ENCODE results near the gene CCR2. TPM values are rescaled to one million over a fixed set of nuclear protein-coding genes. Genes with fewer than 3 reads are reported as not detected.
A peak's percentile ranks its signal among the peaks of the same experiment; 100 is the strongest.

The CCR2 gene
- polyA plus RNA-seq, 4 donors, result 0.87 to 1.4 (median 1.3) TPM; not detected in 1

GRCh38 chr3:46349484-46350261 is 4.2 kb upstream of the CCR2 start:
- DNase-seq (peak in 1 of 2 donors; percentile 46), FAIRE-seq (no peak)
- peaks cover 0 to 4% of the 10 kb centered on the region in 2 donors for H3K9me3 ChIP-seq (ENCODE audit: control insufficient read depth in 2 of 2, insufficient read depth in 1 of 2, low read depth in 1 of 2, low read length in 1 of 2)
- H3K36me3 ChIP-seq (ENCODE audit: control insufficient read depth in 3 of 3, insufficient read depth in 2 of 3, low read depth in 1 of 3, low read length in 3 of 3), result no peaks in the 10 kb centered on the region
- no peaks in the 10 kb centered on the region for H3K4me1 ChIP-seq (ENCODE audit: control insufficient read depth in 3 of 3, insufficient read depth in 2 of 3, low read depth in 1 of 3, low read length in 2 of 3)
- peak overlapping the region in 2 of 3 donors; percentile 48 to 74 for H3K27ac ChIP-seq (ENCODE audit: low read depth in 1 of 3, low read length in 2 of 3)
- H3K27me3 ChIP-seq (ENCODE audit: control insufficient read depth in 3 of 3, insufficient read depth in 3 of 3, low read length in 3 of 3), result peaks cover 0 to 9% (median 3%) of the 10 kb centered on the region in 3 donors
- H3K4me3 ChIP-seq (ENCODE audit: low read depth in 1 of 3, low read length in 3 of 3), result no peak overlapping the region
- WGBS, 3 donors, result 52 to 79% (median 59%) methylated on average over 2 of the region's 2 CpGs

DNA sequence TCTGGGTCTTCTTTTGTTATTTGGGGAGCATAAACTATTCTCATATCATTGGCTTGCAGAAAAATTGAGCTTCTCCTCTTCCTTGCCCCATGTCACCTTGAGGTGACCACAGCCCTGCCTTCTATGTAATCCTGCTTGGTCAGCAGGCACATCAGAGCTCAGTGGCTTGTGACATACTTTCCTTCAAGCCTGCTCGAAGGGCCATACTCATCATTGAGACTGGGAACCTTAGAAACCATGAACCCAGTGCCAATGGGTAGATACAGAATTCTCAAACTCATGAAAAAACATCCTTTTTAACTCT is 3.7 kb upstream of the CCR2 start:
- H3K4me3 ChIP-seq (ENCODE audit: low read depth in 1 of 3, low read length in 3 of 3), result no peak overlapping the region
- H3K9me3 ChIP-seq (ENCODE audit: control insufficient read depth in 2 of 2, insufficient read depth in 1 of 2, low read depth in 1 of 2, low read length in 1 of 2), result peaks cover 0 to 4% of the 10 kb centered on the region in 2 donors
- no peaks in the 10 kb centered on the region for H3K4me1 ChIP-seq (ENCODE audit: control insufficient read depth in 3 of 3, insufficient read depth in 2 of 3, low read depth in 1 of 3, low read length in 2 of 3)
- H3K36me3 ChIP-seq (ENCODE audit: control insufficient read depth in 3 of 3, insufficient read depth in 2 of 3, low read depth in 1 of 3, low read length in 3 of 3), result no peaks in the 10 kb centered on the region
- DNase-seq (no peak), FAIRE-seq (no peak)
- peaks cover 0 to 10% (median 3%) of the 10 kb centered on the region in 3 donors for H3K27me3 ChIP-seq (ENCODE audit: control insufficient read depth in 3 of 3, insufficient read depth in 3 of 3, low read length in 3 of 3)
- peak overlapping the region in 2 of 3 donors; percentile 48 to 74 for H3K27ac ChIP-seq (ENCODE audit: low read depth in 1 of 3, low read length in 2 of 3)
- WGBS, 3 donors, result 52 to 86% (median 54%) methylated on average over 1 of the region's 1 CpG

DNA sequence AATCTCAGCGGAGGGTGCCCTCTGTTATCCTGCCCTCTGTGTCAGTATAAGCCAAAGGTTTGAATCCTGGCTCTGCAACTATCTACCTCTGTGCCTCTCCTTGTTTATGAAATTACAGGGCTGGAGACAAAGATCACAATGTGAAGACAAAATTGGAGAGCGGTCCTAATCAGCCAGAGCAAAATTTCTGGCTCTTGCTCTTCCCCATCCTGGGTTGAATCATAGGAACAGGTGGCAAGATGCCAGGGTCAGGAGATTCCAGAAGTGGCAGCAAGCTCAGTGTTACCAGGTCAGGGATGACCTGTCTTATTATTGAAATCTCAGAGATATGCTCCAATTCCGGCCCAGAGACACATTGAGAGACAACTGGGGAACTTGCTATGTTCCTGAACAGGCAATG is 2.3 kb upstream of the CCR2 start:
- no peaks in the 10 kb centered on the region for H3K4me1 ChIP-seq (ENCODE audit: control insufficient read depth in 3 of 3, insufficient read depth in 2 of 3, low read depth in 1 of 3, low read length in 2 of 3)
- FAIRE-seq (no peak), DNase-seq (no peak)
- peaks cover 0 to 14% (median 3%) of the 10 kb centered on the region in 3 donors for H3K27me3 ChIP-seq (ENCODE audit: control insufficient read depth in 3 of 3, insufficient read depth in 3 of 3, low read length in 3 of 3)
- peaks cover 0 to 4% of the 10 kb centered on the region in 2 donors for H3K9me3 ChIP-seq (ENCODE audit: control insufficient read depth in 2 of 2, insufficient read depth in 1 of 2, low read depth in 1 of 2, low read length in 1 of 2)
- H3K36me3 ChIP-seq (ENCODE audit: control insufficient read depth in 3 of 3, insufficient read depth in 2 of 3, low read depth in 1 of 3, low read length in 3 of 3), result no peaks in the 10 kb centered on the region
- WGBS, 3 donors, result 83 to 90% (median 88%) methylated on average over 3 of the region's 3 CpGs
- H3K27ac ChIP-seq (ENCODE audit: low read depth in 1 of 3, low read length in 2 of 3), result no peak overlapping the region
- H3K4me3 ChIP-seq (ENCODE audit: low read depth in 1 of 3, low read length in 3 of 3), result no peak overlapping the region

DNA sequence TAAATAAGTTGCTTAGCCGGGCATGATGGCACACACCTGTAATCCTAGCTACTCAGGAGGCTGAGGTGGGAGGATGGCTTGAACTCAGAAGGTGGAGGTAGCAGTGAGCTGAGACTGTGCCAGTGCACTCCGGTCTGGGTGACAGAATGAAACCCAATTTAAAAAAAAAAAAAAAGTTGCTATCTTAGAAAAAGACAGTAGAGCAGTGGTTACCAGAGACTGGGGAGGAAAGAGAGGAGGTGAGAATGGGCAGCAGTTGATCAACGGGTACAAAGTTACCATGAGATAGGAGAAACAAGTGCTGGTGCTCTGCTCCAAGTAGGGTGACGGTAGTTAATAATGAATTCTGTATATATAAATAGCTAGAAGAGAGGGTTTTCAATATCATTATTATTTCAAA is 821 bp upstream of the CCR2 start:
- FAIRE-seq, result no peak
- WGBS, 3 donors, result 66 to 83% (median 71%) methylated on average over 4 of the region's 4 CpGs
- Histone ChIP-seq H3K27me3 (ENCODE audit: control insufficient read depth in 3 of 3, insufficient read depth in 3 of 3, low read length in 3 of 3) (peaks cover 0 to 16% (median 3%) of the 10 kb centered on the region in 3 donors), H3K27ac (ENCODE audit: low read depth in 1 of 3, low read length in 2 of 3) (no peak overlapping the region), H3K4me3 (ENCODE audit: low read depth in 1 of 3, low read length in 3 of 3) (no peak overlapping the region), H3K4me1 (ENCODE audit: control insufficient read depth in 3 of 3, insufficient read depth in 2 of 3, low read depth in 1 of 3, low read length in 2 of 3) (no peaks in the 10 kb centered on the region), H3K9me3 (ENCODE audit: control insufficient read depth in 2 of 2, insufficient read depth in 1 of 2, low read depth in 1 of 2, low read length in 1 of 2) (no peaks in the 10 kb centered on the region), H3K36me3 (ENCODE audit: control insufficient read depth in 3 of 3, insufficient read depth in 2 of 3, low read depth in 1 of 3, low read length in 3 of 3) (no peaks in the 10 kb centered on the region)
- no peak for DNase-seq

GRCh38 chr3:46354478-46354877 is 567 bp downstream of the CCR2 start:
- Histone ChIP-seq H3K36me3 (ENCODE audit: control insufficient read depth in 3 of 3, insufficient read depth in 2 of 3, low read depth in 1 of 3, low read length in 3 of 3) (no peaks in the 10 kb centered on the region), H3K4me3 (ENCODE audit: low read depth in 1 of 3, low read length in 3 of 3) (no peak overlapping the region), H3K27me3 (ENCODE audit: control insufficient read depth in 3 of 3, insufficient read depth in 3 of 3, low read length in 3 of 3) (peaks cover 0 to 15% (median 3%) of the 10 kb centered on the region in 3 donors), H3K27ac (ENCODE audit: low read depth in 1 of 3, low read length in 2 of 3) (peak overlapping the region in 1 of 3 donors; percentile 72), H3K9me3 (ENCODE audit: control insufficient read depth in 2 of 2, insufficient read depth in 1 of 2, low read depth in 1 of 2, low read length in 1 of 2) (no peaks in the 10 kb centered on the region), H3K4me1 (ENCODE audit: control insufficient read depth in 3 of 3, insufficient read depth in 2 of 3, low read depth in 1 of 3, low read length in 2 of 3) (no peaks in the 10 kb centered on the region)
- FAIRE-seq (no peak), DNase-seq (no peak)
- 38 to 50% (median 40%) methylated on average over 1 of the region's 1 CpG for WGBS, 3 donors

DNA sequence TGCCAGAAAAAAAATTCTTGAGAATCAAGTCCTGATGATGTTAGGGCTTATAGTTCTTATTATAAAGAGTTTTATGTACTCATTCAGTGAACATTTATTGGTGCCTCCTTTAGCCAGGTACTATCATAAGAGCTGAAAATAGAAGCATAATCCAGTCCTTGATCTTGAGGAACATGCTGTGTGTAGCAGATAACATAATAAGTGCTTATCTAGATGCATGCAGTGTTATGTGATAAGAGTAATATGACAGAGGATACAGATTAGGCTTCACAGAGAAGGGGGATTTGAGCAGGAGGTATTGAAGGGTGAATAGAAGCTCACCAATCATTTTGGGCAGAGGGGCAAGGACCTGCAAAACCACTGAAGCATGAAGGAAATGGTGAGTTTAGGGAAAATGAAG is 1.1 kb downstream of the CCR2 start:
- no peak for DNase-seq
- Histone ChIP-seq H3K36me3 (ENCODE audit: control insufficient read depth in 3 of 3, insufficient read depth in 2 of 3, low read depth in 1 of 3, low read length in 3 of 3) (no peaks in the 10 kb centered on the region), H3K4me1 (ENCODE audit: control insufficient read depth in 3 of 3, insufficient read depth in 2 of 3, low read depth in 1 of 3, low read length in 2 of 3) (no peaks in the 10 kb centered on the region), H3K27ac (ENCODE audit: low read depth in 1 of 3, low read length in 2 of 3) (peak overlapping the region in 1 of 3 donors; percentile 25), H3K9me3 (ENCODE audit: control insufficient read depth in 2 of 2, insufficient read depth in 1 of 2, low read depth in 1 of 2, low read length in 1 of 2) (no peaks in the 10 kb centered on the region), H3K4me3 (ENCODE audit: low read depth in 1 of 3, low read length in 3 of 3) (no peak overlapping the region), H3K27me3 (ENCODE audit: control insufficient read depth in 3 of 3, insufficient read depth in 3 of 3, low read length in 3 of 3) (peaks cover 0 to 15% (median 3%) of the 10 kb centered on the region in 3 donors)
- no peak for FAIRE-seq

DNA sequence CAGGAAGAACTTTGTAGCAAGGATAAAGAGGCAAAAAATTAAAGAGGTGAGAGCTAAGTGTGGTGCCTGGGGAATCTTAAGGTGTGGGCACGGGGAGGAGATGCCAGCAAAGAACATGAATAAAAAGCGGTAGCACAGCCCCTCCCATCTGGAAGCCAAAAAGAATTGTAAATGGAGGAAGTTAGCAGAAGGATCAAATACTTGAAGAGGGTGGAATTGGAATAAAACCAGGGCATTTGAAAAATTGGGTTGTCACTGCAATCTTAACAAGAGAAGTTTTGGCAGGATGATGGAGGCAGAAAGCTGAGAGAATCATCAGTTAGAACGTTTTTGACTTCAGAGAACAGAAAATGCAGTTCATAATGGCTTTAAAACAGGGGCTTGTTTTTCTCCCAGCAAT is 2.4 kb downstream of the CCR2 start:
- Histone ChIP-seq H3K36me3 (ENCODE audit: control insufficient read depth in 3 of 3, insufficient read depth in 2 of 3, low read depth in 1 of 3, low read length in 3 of 3) (no peaks in the 10 kb centered on the region), H3K27ac (ENCODE audit: low read depth in 1 of 3, low read length in 2 of 3) (no peak overlapping the region), H3K9me3 (ENCODE audit: control insufficient read depth in 2 of 2, insufficient read depth in 1 of 2, low read depth in 1 of 2, low read length in 1 of 2) (no peaks in the 10 kb centered on the region), H3K4me3 (ENCODE audit: low read depth in 1 of 3, low read length in 3 of 3) (no peak overlapping the region), H3K27me3 (ENCODE audit: control insufficient read depth in 3 of 3, insufficient read depth in 3 of 3, low read length in 3 of 3) (peaks cover 0 to 15% (median 3%) of the 10 kb centered on the region in 3 donors), H3K4me1 (ENCODE audit: control insufficient read depth in 3 of 3, insufficient read depth in 2 of 3, low read depth in 1 of 3, low read length in 2 of 3) (no peaks in the 10 kb centered on the region)
- WGBS, 3 donors, result 50 to 54% (median 52%) methylated on average over 3 of the region's 3 CpGs
- FAIRE-seq, result no peak
- no peak for DNase-seq

GRCh38 chr3:46356909-46357308 is 3.0 kb downstream of the CCR2 start:
- peaks cover 0 to 12% (median 3%) of the 10 kb centered on the region in 3 donors for H3K27me3 ChIP-seq (ENCODE audit: control insufficient read depth in 3 of 3, insufficient read depth in 3 of 3, low read length in 3 of 3)
- DNase-seq, result no peak
- FAIRE-seq, result no peak
- H3K27ac ChIP-seq (ENCODE audit: low read depth in 1 of 3, low read length in 2 of 3), result no peak overlapping the region
- no peaks in the 10 kb centered on the region for H3K9me3 ChIP-seq (ENCODE audit: control insufficient read depth in 2 of 2, insufficient read depth in 1 of 2, low read depth in 1 of 2, low read length in 1 of 2)
- WGBS, 3 donors, result 33 to 65% (median 52%) methylated on average over 4 of the region's 4 CpGs
- H3K36me3 ChIP-seq (ENCODE audit: control insufficient read depth in 3 of 3, insufficient read depth in 2 of 3, low read depth in 1 of 3, low read length in 3 of 3), result no peaks in the 10 kb centered on the region
- no peaks in the 10 kb centered on the region for H3K4me1 ChIP-seq (ENCODE audit: control insufficient read depth in 3 of 3, insufficient read depth in 2 of 3, low read depth in 1 of 3, low read length in 2 of 3)
- H3K4me3 ChIP-seq (ENCODE audit: low read depth in 1 of 3, low read length in 3 of 3), result no peak overlapping the region

DNA sequence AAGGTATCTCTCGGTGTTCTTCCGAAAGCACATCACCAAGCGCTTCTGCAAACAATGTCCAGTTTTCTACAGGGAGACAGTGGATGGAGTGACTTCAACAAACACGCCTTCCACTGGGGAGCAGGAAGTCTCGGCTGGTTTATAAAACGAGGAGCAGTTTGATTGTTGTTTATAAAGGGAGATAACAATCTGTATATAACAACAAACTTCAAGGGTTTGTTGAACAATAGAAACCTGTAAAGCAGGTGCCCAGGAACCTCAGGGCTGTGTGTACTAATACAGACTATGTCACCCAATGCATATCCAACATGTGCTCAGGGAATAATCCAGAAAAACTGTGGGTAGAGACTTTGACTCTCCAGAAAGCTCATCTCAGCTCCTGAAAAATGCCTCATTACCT is 4.6 kb downstream of the CCR2 start:
- no peak overlapping the region for H3K4me3 ChIP-seq (ENCODE audit: low read depth in 1 of 3, low read length in 3 of 3)
- H3K36me3 ChIP-seq (ENCODE audit: control insufficient read depth in 3 of 3, insufficient read depth in 2 of 3, low read depth in 1 of 3, low read length in 3 of 3), result no peaks in the 10 kb centered on the region
- WGBS, 3 donors, result 70 to 79% (median 75%) methylated on average over 6 of the region's 6 CpGs
- no peak overlapping the region for H3K27ac ChIP-seq (ENCODE audit: low read depth in 1 of 3, low read length in 2 of 3)
- DNase-seq, result no peak
- no peaks in the 10 kb centered on the region for H3K9me3 ChIP-seq (ENCODE audit: control insufficient read depth in 2 of 2, insufficient read depth in 1 of 2, low read depth in 1 of 2, low read length in 1 of 2)
- peaks cover 0 to 10% (median 3%) of the 10 kb centered on the region in 3 donors for H3K27me3 ChIP-seq (ENCODE audit: control insufficient read depth in 3 of 3, insufficient read depth in 3 of 3, low read length in 3 of 3)
- H3K4me1 ChIP-seq (ENCODE audit: control insufficient read depth in 3 of 3, insufficient read depth in 2 of 3, low read depth in 1 of 3, low read length in 2 of 3), result no peaks in the 10 kb centered on the region
- FAIRE-seq, result no peak
